ENCODE data around the gene ATF6.

The ATF6 gene

DNA sequence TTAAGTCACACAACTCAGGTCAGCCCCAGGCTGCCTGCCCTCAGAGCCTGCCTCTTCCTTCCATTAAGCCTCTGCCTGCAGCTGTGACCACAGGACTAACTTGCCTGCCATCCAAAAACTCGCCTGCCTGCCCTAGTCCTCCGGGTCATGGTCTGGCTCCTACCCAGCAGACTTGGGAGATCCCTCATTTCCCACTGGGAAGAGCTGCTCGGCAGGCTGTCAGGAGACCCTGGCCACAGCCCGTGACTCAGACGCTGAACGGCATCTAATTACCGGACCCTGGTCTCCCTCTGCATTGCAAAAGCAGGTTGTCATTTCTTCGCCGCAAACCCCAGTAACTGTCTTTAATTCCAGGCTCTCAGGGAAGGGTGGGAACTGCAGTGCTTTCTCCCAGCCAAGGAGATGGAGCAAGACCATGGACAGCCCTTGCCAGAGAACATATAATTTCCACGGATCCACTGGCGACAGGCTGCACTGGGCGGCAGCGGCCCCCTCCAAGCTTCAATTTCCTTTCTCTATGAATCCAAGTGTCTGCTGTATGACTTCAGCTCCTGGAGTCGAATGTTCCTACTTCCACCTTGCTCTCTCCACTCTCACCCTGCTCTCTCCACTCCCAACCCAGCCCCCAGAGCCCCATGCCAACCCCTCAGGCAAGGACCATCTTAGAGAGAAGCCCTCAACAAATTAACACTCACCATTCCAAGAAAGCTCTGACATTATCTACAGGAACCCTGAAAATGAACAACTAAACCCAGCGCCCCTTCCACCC, 237.1 kb downstream of the ATF6 start:
- DNase-seq (ENCODE audit: low read depth): no peak
- TF ChIP-seq, protein P1, sequence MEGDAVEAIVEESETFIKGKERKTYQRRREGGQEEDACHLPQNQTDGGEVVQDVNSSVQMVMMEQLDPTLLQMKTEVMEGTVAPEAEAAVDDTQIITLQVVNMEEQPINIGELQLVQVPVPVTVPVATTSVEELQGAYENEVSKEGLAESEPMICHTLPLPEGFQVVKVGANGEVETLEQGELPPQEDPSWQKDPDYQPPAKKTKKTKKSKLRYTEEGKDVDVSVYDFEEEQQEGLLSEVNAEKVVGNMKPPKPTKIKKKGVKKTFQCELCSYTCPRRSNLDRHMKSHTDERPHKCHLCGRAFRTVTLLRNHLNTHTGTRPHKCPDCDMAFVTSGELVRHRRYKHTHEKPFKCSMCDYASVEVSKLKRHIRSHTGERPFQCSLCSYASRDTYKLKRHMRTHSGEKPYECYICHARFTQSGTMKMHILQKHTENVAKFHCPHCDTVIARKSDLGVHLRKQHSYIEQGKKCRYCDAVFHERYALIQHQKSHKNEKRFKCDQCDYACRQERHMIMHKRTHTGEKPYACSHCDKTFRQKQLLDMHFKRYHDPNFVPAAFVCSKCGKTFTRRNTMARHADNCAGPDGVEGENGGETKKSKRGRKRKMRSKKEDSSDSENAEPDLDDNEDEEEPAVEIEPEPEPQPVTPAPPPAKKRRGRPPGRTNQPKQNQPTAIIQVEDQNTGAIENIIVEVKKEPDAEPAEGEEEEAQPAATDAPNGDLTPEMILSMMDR (IDR thresholded peaks at IDR 0.05; ENCODE audit: insufficient read depth, low read depth, low read length, missing control alignments): no peak
- no peak overlapping the region for H3K4me3 ChIP-seq (ENCODE audit: low read depth, low read length)

DNA sequence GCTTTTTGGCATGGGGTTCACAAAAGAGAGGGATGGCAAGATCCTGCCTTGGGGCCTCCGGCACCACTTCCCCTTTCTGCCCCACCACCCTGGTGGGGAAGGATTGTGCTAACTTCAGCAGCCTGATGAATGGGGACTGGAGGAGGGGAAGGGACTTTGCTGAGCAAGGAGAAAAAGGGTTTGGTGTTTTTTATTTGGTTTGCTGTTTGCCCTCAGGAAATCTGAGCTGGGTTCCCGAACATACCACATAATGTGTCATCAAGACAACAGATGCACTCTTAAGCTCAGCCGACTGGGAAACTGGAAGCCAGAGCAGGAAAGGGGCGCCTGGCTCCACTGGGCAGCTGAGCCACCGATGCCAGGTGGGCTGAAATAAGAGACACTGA, 237.7 kb downstream of the ATF6 start:
- TF ChIP-seq, protein P1 (IDR thresholded peaks at IDR 0.05; ENCODE audit: insufficient read depth, low read depth, low read length, missing control alignments): no peak
- no peak overlapping the region for H3K4me3 ChIP-seq (ENCODE audit: low read depth, low read length)
- DNase-seq (ENCODE audit: low read depth): no peak

DNA sequence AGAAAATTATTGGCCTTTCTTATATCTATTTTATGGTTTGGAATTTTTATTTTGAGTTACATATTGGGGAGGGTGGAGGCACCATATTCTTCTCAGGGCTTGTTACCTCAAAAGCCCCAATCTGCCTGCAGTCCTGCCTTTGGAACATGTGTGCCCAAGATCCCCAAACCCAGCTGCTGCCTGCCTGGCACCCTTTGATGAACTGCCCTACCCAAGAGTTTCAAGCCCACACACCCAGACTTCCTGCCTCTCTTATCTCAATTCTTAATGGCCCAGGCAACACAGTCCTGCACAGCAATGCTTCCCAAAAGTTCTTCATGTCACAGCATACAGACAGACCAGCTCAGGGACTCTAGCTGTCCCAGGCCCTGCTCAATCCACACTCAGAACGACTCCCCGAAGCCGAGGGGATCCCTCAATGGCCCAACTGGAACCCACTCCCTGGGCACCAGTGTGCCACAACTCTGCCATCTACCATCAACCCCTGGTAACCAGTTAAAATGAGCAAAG, 238.4 kb downstream of the ATF6 start:
- H3K4me3 ChIP-seq (ENCODE audit: low read depth, low read length): no peak overlapping the region
- no peak for DNase-seq (ENCODE audit: low read depth)
- TF ChIP-seq, protein P1 (IDR thresholded peaks at IDR 0.05; ENCODE audit: insufficient read depth, low read depth, low read length, missing control alignments): no peak

DNA sequence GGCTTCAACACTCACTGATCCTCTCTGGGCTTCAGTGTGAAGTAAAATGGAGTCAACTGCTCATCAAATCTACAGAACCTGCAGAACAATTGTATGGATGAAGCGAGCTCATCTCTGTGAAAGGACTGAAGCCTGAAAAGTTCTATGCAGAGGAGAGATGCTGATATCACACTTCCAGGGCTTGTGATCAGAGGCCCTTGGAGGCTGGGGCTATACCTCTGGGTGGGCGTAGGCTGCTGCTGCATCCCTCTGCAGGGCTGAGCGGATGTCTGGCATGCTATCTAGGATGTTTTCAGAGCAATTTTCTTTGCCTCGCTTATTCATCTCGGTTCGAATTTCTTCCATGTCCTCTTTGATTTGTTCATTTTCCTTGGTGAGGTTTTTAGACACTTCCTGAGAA, 240.0 kb downstream of the ATF6 start:
- TF ChIP-seq, protein P1 (IDR thresholded peaks at IDR 0.05; ENCODE audit: insufficient read depth, low read depth, low read length, missing control alignments): no peak
- DNase-seq (ENCODE audit: low read depth): no peak
- no peak overlapping the region for H3K4me3 ChIP-seq (ENCODE audit: low read depth, low read length)

DNA sequence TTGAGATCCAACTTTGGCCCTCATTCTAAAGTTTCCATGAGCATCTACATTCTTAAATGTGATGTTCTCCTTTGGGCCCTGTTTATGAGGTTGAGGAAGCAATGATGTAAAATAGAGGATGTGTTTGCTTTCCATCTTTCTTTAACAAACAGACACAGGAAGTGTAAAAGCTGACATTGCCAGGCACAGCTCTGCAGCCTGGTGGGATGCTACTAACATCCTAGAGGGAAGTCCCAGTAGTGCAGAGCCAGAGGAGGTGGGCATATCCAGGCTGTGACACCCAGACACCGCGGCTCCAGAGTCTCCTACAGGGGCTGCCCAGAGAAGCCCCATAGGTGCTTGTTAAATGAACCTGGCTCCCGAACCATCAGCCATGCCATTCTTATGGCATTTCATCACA, 241.3 kb downstream of the ATF6 start:
- H3K4me3 ChIP-seq (ENCODE audit: low read depth, low read length): no peak overlapping the region
- DNase-seq (ENCODE audit: low read depth): no peak
- TF ChIP-seq, protein P1 (IDR thresholded peaks at IDR 0.05; ENCODE audit: insufficient read depth, low read depth, low read length, missing control alignments): no peak

DNA sequence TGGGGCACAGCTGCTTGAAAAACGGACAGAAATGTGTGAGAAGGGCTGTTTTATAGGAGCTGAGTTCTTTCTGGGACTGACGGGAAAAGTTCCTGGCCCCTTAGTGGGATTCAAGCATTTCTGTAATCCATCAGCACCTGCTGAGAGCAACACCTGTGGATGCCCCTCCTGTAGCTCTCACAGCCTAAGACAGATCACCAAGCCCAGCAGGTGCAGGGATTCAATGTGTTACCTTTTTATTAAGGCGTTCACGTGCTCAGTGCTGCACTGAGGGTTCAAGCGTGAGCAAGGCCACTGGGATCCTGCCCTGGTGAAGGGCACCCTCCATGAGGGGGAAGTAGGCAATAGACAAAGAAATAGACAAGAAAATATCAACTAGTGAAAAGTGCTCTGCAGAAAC, 242.7 kb downstream of the ATF6 start:
- TF ChIP-seq, protein P1 (IDR thresholded peaks at IDR 0.05; ENCODE audit: insufficient read depth, low read depth, low read length, missing control alignments): no peak
- H3K4me3 ChIP-seq (ENCODE audit: low read depth, low read length): no peak overlapping the region
- DNase-seq (ENCODE audit: low read depth): no peak
